Measurements from ENCODE around the gene SRPX.

The SRPX gene

DNA sequence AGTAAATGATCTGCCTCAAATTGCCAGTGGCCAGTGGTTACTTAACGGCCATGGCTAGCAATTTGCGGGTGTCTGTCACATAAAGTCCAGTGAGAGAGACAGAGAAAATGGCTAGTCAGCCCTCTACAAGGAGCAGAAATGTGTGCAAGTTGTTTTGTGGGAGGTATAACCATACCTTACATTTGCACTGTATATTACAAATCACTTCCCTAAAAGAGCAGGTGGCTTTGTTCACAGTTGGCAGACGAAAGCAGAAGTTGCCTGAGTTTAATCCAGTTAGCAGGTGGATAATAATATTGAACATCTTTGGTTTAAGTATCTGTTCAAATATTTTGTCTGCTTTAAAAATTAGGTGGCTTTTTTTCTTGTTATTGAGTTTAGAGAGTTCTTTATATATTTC, 15.6 kb downstream of the SRPX start:
- H3K4me3 ChIP-seq (ENCODE audit: low read depth, low read length), result no peak overlapping the region
- TF ChIP-seq CTCF (IDR thresholded peaks at IDR 0.05; ENCODE audit: low read depth, low read length), result no peak
- TF ChIP-seq, protein P1, sequence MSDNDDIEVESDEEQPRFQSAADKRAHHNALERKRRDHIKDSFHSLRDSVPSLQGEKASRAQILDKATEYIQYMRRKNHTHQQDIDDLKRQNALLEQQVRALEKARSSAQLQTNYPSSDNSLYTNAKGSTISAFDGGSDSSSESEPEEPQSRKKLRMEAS (IDR thresholded peaks at IDR 0.05; ENCODE audit: low read depth, low read length), result 0 out of 2 replicates have a peak, but pooled peaks have one; percentile 6
- peak; percentile 34 for DNase-seq (ENCODE audit: low read depth)

GRCh38 chrX:38192007-38192810, 28.5 kb downstream of the SRPX start:
- TF ChIP-seq CTCF (IDR thresholded peaks at IDR 0.05; ENCODE audit: low read depth, low read length) (peak; percentile 52), POLR2A (IDR thresholded peaks at IDR 0.05; ENCODE audit: extremely low read depth, insufficient read length) (no peak), MYC (IDR thresholded peaks at IDR 0.05; ENCODE audit: low read depth, low read length) (no peak)
- TF ChIP-seq, protein P1 (IDR thresholded peaks at IDR 0.05; ENCODE audit: low read depth, low read length), result 0 out of 2 replicates have a peak, but pooled peaks have one; percentile 22
- DNase-seq (ENCODE audit: low read depth), result peak; percentile 34
- H3K4me3 ChIP-seq (ENCODE audit: low read depth, low read length), result no peak overlapping the region

DNA sequence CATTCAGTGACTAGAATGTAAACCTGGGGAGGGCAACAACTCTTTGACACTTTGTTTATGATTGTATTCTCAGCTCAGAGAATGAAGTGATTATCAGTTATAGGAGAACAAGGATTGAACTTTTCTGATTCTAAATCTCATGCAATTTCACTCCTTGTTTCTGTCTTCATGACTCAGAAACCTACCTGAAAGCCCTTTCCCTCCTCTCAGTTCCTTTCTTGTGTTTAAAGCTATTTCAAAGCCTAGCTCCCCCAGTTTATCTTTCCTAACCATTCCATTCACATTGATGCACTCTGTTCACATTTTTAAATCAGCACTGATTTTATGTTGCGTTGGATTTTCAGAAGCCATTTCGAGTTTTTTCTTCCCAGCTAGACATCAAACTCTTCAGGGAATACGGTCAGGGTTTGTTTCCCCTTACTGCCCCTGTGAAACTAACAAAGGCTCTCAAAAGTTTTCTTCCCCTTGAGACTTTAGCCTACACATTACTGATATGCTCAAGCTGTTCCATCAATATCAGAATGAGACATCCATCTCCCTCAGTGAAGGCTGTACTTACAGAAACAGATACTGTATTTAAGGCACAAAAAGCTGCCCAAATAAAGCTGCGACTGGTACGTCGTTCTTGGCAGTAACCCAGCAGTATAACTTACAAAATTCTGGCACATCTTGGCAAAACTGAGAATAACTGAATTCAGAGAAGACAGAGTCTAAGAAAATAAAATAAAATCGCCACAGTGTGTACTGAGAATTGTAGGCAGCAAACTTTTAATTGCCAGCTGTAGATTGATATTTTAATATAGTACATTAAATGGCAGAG, 31.0 kb downstream of the SRPX start:
- no peak for DNase-seq (ENCODE audit: low read depth)
- TF ChIP-seq MYC (IDR thresholded peaks at IDR 0.05; ENCODE audit: low read depth, low read length) (no peak), POLR2A (IDR thresholded peaks at IDR 0.05; ENCODE audit: extremely low read depth, insufficient read length) (no peak), CTCF (IDR thresholded peaks at IDR 0.05; ENCODE audit: low read depth, low read length) (no peak)
- TF ChIP-seq, protein P1 (IDR thresholded peaks at IDR 0.05; ENCODE audit: low read depth, low read length), result no peak
- no peak overlapping the region for H3K4me3 ChIP-seq (ENCODE audit: low read depth, low read length)

- no peak for DNase-seq (ENCODE audit: low read depth)
- TF ChIP-seq MYC (IDR thresholded peaks at IDR 0.05; ENCODE audit: low read depth, low read length), result no peak
- no peak for TF ChIP-seq CTCF (IDR thresholded peaks at IDR 0.05; ENCODE audit: low read depth, low read length)
- TF ChIP-seq POLR2A (IDR thresholded peaks at IDR 0.05; ENCODE audit: extremely low read depth, insufficient read length), result no peak
- TF ChIP-seq, protein P1 (IDR thresholded peaks at IDR 0.05; ENCODE audit: low read depth, low read length), result no peak
Observed at GRCh38 chrX:38183596-38183995, 37.1 kb downstream of the SRPX start.

DNA sequence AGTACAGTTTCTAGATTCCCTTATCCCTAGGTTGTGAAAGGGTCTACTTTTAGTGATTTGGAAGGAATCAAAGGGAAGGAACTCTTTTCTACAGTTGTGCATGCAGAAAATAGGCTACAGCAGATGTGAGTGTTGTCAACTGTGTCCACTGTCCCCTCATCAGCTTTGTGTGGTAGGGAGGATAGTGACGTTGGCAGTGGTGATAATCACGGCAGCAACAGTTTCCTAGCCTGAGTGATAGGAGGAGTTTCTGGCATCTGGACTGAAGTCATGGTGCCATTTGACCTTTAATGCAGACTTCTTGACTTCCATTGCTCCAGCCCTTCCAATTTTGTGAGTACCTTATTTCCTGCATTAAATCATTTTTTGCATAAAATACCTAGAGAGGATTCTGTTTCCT, 39.3 kb downstream of the SRPX start:
- H3K4me3 ChIP-seq (ENCODE audit: low read depth, low read length), result no peak overlapping the region
- DNase-seq (ENCODE audit: low read depth), result no peak
- TF ChIP-seq CTCF (IDR thresholded peaks at IDR 0.05; ENCODE audit: low read depth, low read length) (no peak), POLR2A (IDR thresholded peaks at IDR 0.05; ENCODE audit: extremely low read depth, insufficient read length) (no peak), MYC (IDR thresholded peaks at IDR 0.05; ENCODE audit: low read depth, low read length) (no peak)
- TF ChIP-seq, protein P1 (IDR thresholded peaks at IDR 0.05; ENCODE audit: low read depth, low read length), result no peak

More at GRCh38 chrX:38183596-38183995, 37.1 kb downstream of the SRPX start:
- no peak overlapping the region for H3K4me3 ChIP-seq (ENCODE audit: low read depth, low read length)

All from NB4 (cell line).